HepG2 (cell line): ENCODE data around the gene PDIK1L.

ENCODE experiments used
- EHMT2 ChIP-seq: fragments of 200-600 bp; sonication (generic); IDR thresholded peaks from 2 replicates; pipeline ENCODE4 v1.7.0; 2017; ENCODE audit warnings: antibody characterized with exemption, low read depth, low read length, borderline replicate concordance
- NFIC ChIP-seq: IDR thresholded peaks from 2 replicates; pipeline ENCODE4 v1.6.1; 2012; ENCODE audit warnings: mild to moderate bottlenecking, low read length, inconsistent platforms
- PRDM15 ChIP-seq: sonication (generic); formaldehyde crosslinking; IDR thresholded peaks from 2 replicates; pipeline ENCODE4 v1.4.0; 2020; ENCODE audit warnings: missing genetic modification reagents
- TCF7L2 ChIP-seq: IDR thresholded peaks from 2 replicates; pipeline ENCODE4 v1.6.1; 2011; ENCODE audit warnings: mild to moderate bottlenecking, low read depth, low read length, moderate library complexity
- USF2 ChIP-seq, 2 experiments: sonication (generic) in 1 of 2; formaldehyde crosslinking in 1 of 2; IDR thresholded peaks; 2 replicates each; pipeline versions ENCODE4 v1.5.1 to v1.6.1; 2011 to 2020; ENCODE audit warnings: borderline replicate concordance in 1 of 2, low read depth in 1 of 2, low read length in 1 of 2, mild to moderate bottlenecking in 1 of 2, missing genetic modification reagents in 1 of 2, moderate library complexity in 1 of 2
- ZNF747 ChIP-seq: sonication (generic); formaldehyde crosslinking; IDR thresholded peaks from 2 replicates; pipeline ENCODE4 v1.8.1; 2023; ENCODE audit warnings: missing genetic modification reagents, mild to moderate bottlenecking, borderline replicate concordance
- ZNF776 ChIP-seq: sonication (generic); formaldehyde crosslinking; IDR thresholded peaks from 2 replicates; pipeline ENCODE4 v1.4.0; 2020; ENCODE audit warnings: mild to moderate bottlenecking, missing genetic modification reagents

GRCh38 chr1:26142159-26142558 lies 30.5 kb downstream of the PDIK1L start:
- no peak for TF ChIP-seq ZNF747 (CRISPR knock-in tag)
- TF ChIP-seq USF2 (IDR thresholded peaks at IDR 0.05; ENCODE audit: low read depth, low read length): no peak
- TF ChIP-seq USF2 (CRISPR knock-in tag; IDR thresholded peaks at IDR 0.05; ENCODE audit: borderline replicate concordance): no peak
- TF ChIP-seq NFIC: no peak
- no peak for TF ChIP-seq ZNF776 (CRISPR knock-in tag)
- TF ChIP-seq PRDM15 (CRISPR knock-in tag): no peak
- no peak for TF ChIP-seq TCF7L2
- no peak for TF ChIP-seq EHMT2
